Tibial nerve (tissue), 3 donors: Measurements from ENCODE around the gene TRAF3IP3.

ENCODE experiments used
- CTCF ChIP-seq, 5 experiments: fragments of 200-600 bp in 3 of 5; fragments of 450-650 bp in 2 of 5; sonication (generic) in 3 of 5; IDR thresholded peaks; one replicate each; pipeline ENCODE4 v1.5.1; 2016 to 2019; ENCODE audit warnings: antibody characterized with exemption in 5 of 5, mild to moderate bottlenecking in 3 of 5, moderate library complexity in 2 of 5
- POLR2A ChIP-seq, 2 donors: fragments of 450-650 bp; IDR thresholded peaks; one replicate each; pipeline ENCODE4 v1.6.1; 2017; ENCODE audit warnings: antibody characterized with exemption in 2 of 2, mild to moderate bottlenecking in 2 of 2, moderate library complexity in 2 of 2

- TF ChIP-seq CTCF (IDR thresholded peaks at IDR 0.05), result no peak
- TF ChIP-seq POLR2A (IDR thresholded peaks at IDR 0.05), result no peak
Observed at GRCh38 chr1:209749670-209750323, 6.1 kb upstream of the TRAF3IP3 start.
